GM19043 (cell line): Measurements from ENCODE around the gene PTPRD.

ENCODE experiments used
- ATAC-seq: cut with Tn5 transposase; IDR thresholded peaks from one replicate; pipeline ENCODE4 v1.9.1; 2021; ENCODE audit warnings: low read depth; ENCODE audit not compliant: unreplicated experiment

The PTPRD gene

DNA sequence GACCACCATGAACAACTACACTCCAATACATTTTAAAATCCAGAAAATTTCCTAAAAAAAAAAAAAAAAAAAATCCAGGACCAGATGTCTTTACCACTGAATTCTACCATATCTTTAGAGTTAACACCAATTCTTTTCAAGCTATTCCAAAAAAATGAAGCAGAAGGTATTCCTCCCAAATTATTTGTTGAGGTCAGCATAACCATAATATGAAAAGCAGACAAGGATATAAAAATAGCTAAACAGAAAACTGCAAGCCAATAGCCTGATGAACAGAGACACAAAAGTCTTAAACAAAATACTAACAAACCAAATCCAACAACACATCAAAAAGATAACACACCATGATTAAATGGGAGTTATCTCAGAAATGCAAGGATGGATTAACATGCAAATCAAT, 695.4 kb downstream of the PTPRD start:
- ATAC-seq: no peak

DNA sequence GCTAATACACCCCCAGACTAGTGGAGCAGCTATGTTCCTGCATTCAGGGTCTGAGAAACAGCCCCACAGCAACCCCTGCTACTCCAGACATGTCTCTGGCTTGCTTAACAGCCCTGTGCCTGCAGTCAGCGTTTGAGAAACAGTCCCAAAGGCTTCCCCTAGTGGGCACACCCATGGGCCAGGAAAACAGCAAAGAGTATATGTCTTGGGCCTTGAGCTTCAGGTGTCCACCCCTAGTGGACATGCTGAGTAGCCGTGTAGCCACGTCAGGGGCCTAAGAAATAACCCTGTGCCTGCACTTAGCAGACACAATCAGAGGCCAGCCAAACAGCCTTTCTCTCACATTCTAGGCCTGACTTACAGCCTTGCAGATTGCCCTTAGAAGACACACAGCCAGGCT, 698.6 kb downstream of the PTPRD start:
- no peak for ATAC-seq

DNA sequence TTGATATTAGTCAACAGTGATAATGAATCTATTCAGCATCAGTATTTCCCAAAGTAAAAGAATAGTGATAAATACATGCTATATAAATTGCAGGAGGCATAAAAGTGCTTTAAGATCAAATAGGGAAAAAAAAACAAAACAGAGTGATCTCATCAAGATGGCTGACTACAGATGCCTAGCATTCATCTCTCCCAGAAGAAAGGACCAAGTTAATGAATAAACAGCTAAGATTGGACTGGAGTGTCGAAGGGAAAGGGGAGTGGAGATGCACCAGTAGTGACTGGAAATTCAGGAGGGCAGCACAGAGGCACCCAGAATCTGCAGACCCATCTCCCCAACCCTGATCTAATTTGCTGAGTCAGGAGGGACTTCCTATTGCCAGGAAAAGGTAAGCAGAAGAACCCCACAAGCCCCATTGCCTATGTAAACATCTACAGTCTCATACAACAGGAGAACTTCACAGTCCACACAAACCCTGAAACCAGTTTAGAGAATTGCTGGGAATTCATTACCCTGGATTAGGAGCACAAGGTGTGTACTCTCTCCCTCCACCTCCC, 699.4 kb downstream of the PTPRD start:
- no peak for ATAC-seq

DNA sequence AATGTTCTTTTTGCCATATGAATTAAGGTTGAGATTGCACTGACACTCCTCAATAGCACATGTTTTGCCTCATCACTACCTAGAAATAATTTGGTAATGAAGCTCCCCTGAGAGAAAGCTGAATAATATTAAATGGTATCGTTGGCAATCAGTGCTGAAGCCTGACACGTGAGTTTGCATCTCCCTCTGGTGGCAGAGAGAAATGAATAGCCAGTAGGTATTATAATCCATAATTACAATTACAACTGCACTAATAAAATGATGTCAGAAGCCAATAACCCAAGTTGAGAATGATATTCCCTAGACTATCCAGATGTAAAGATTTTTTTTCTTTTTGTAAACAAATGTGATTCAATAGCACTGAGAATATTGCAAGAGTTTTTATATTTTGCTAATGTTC, 700.3 kb downstream of the PTPRD start:
- peak; percentile 57 for ATAC-seq

DNA sequence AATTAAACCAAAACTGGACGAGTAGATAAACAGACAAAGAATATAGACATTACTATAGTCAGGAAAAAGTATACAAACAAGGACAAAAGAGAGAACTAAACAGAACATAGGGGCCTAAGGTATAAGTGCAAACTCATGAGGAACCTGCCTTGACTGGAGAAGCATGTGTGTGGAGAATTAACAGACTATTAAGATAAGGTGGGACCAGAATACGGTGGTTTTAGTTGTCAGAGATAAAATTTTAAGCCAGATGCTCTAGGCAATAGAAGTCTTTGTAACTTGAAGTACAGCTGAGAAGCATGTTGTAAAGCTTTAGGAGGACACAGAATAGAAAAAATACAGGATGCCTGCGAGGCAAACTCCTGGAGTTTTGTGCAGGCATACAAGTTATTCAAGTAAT, 707.1 kb downstream of the PTPRD start:
- no peak for ATAC-seq

DNA sequence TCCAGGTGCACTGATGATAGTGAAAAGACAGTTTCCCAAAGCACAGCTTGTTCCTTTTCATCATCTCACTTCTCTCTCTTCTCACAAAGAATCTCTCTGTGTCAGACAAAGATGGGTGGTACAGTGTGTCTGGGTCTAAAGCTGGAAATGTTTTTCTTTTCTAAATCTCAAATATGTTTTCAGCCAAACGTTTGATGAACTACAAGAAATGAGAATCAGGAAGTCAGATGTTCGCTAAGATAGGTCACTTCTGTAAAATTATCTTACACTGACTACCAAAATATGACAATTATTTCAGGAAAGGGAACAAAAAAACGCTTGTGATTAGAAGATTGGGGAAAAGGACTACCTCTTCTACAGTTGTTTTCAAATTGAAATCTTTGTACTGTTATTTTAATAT, 708.8 kb downstream of the PTPRD start:
- ATAC-seq: no peak

DNA sequence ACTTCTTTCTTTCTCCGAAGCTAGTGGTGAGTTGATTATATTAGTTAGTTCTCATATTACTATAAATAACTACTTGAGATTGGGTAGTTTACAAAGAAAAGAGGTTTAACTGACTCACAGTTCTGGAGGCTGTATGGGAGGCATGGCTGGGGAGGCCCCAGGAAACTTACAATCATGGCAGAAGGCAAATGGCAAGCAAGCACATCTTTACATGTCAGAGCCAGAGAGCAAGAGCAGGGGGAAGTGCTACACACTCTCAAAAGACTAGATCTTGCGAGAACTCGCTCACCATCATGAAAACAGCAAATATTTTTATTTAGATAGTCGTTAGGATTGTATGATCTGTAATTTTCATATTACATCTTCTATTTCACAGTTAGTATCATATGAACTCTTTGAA, 711.2 kb downstream of the PTPRD start:
- ATAC-seq: no peak

DNA sequence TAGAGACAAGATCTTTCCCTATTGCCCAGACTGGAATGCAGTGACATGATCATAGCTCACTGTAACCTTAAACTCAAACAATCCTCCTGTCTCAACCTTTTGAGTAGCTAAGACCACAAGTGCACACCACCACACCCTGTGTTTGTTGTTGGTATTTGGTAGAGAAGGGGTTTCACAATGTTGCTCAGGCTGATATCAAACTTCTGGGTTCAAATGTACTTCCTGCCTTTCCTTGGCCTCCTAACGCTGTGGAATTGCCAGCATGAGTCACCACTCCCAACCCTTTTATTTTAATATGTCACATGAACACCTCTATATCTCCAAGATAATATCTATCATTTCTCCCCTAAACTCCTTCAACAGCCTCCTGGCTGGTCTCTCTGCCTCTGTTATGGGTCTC, 719.0 kb downstream of the PTPRD start:
- ATAC-seq: no peak

DNA sequence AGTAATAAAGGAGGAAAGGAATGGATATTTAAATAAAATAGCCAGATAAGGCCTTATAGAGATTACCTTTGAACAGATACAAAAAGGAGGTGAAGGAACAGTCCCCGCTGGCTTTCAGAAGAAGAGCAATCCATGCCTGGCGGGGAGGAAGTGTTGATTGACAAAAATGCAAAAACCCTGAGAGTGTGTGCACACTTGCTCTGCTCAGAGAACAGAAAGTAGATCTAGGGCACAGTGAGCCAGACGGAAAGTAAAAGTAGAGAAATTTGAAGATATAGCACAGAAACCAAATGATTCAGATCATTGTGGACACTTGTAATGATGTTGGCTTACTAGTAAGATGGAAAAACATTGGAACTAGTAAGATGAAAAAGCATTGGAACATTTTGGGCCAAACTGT, 720.6 kb downstream of the PTPRD start:
- ATAC-seq: no peak

DNA sequence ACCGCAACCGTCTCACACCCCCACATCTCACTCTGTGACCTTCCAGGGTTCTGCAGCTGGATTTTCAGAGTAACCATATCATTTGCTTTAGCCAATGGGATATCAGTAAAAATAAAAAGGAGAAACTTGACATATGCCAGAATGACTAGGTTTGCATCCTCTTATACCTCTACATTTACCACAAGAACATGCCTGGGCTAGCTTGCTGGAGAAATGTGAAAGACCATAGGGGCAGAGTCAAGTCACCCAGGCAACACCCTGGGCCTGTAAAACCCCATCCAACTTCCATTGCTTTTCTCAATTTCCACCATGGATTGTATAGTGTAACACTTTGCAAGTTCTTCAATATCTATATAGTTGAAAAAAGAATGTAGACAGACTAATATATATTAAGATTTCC, 731.1 kb downstream of the PTPRD start:
- ATAC-seq: no peak

DNA sequence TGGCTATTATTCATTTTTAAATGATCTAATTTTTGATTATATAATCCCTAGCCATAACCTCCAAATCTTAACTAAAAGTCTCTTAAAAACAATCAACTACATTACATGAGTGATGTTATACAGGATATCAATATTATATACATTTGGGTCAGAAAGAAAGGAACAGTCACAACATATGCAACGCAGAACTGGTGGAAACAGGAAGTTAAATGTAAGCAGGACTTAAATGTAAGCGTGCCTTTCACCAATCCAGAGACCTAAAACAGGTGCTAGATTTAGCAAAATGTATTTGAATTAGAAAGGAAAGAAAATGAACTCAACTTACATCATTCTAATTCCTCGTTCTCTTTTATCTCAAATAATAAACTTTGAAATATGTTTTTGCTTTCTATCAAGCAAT, 738.5 kb downstream of the PTPRD start:
- no peak for ATAC-seq

DNA sequence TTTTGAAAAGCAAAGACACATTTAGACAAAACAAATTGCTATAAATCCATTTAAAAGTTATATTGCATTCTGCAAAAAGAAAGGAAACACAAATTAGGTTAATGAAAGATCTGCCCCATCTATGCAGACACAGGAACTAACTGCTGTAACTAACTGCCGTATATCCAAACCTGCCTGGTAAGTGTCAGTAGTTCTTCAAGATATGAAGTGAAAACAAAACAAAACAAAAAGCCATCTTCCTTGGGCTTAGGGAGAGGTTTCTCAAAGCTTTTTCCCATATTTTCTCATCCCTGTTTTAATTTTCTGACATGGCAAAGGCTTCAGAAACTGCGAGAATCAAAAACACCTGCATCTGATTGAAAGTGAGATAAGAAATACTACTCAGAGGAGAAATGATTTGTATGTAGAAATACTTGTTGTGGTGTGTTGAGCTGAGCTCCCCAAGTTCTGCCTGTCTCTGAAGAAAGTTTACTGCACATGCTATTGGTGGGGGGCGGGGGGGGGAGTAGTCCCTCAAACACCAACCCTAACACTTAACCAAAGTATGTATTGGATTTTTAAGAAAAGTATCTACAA, 750.5 kb downstream of the PTPRD start:
- no peak for ATAC-seq

DNA sequence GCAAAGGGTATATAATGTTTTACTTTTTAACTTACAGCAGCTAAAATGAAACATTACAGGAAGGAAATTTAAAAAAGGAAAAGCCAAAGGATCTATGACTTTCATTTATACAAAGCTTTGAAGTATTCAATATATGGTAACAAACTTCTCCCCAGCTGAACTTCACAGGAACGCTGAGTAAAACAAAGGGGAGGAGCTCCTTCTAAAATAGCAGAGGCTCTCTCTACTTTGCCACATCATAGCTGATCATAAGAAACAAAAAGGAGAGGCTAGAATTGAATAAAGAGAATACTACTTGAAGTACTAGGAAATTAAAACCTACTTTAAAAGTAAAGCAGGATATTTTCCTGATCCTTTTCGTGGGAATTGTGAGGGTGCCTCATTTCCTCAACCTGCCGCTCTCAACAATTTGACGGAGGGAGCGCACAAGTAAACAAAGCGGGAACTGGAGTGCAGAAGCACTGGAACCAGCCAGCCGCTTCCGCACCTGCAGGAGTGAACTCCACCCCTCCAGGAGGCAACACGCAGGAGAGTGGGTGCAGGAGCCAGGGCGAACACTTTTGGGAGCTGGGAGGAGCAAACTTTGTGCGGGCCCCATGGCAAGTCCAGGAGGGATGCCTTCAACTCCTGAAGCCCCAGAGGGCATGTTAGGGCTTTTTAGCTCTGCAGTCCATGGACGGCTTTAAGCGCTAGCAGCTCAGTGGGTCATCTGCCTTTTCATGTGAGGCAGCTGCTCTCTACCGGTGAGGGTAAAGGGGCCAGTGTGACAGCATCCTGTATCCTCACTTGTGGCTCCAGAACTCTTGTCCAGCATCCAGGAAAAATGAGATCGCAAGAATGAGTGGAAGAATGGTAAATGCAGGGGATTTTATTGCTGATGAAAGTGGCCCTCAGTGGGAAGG, 757.4 kb downstream of the PTPRD start:
- no peak for ATAC-seq

DNA sequence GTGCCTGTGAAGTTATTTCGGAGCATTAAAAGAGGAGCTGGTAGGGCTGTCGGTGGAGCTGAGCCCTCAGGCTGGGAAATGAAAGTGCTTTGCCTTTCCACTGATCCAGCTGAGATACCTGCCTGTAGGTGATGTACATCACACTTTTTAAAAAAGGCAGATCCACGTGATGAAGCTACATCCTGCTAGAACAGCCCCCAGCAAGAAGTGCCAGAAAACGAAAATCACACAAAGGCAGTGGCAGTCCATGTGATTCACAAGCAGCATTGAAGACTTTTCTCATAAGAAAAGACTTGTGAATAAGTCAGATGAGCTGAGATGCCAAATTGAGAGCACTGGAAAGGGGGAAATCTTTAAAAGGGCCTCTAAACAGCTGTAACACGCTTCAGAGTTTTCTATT, 765.1 kb downstream of the PTPRD start:
- ATAC-seq: no peak

DNA sequence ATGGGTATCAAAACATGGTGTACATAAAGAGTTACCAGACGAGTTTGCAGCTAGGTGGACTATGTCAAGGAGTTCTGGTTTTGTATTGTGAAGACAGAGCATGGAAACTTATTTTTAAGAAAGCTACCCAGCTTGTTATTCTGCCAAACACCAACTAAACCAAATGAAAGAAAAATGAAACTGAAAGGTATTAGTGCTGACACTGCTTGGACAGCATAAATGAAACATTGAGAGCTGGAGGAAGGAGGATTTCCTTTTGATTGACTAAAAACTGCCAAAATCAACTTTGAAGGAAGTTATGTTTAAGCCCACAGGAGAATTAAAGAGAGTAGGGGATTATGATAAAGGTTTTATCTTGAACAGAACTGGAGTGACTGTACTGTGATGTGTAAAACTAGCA, 766.2 kb downstream of the PTPRD start:
- peak; percentile 84 for ATAC-seq

DNA sequence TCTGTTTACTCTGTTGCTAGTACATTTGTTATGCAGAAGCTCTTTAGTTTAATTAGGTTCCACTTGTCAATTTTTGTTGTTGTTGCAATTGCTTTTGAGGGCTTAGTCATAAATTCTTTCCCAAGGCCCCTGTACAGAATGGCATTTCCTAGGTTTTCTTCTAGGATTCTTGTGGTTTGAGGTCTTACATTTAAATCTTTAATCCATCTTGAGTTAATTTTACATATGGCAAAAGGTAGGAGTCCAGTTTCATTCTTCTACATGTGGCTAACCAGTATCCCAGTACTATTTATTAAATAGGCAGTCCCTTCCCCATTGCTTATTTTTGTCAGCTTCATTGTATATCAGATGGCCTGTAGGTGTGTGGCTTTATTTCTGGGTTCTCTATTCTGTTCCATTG, 792.4 kb downstream of the PTPRD start:
- no peak for ATAC-seq

DNA sequence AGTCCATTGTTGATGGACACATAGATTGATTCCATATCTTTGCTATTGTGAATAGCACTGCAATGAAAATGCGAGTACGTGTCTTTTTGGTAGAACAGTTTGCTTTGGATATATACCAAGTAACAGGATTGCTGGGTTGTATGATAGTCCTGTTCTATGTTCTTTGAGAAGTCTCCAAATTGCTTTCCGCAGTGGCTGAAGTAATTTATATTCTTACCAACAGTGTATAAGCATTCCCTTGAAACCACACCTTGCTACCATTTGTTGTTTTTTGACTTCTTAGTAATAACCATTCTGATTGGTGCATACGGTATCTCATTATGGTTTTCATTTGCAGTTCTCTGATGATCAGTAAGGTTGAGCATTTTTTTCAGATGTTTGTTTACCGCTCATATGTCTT, 792.9 kb downstream of the PTPRD start:
- no peak for ATAC-seq

DNA sequence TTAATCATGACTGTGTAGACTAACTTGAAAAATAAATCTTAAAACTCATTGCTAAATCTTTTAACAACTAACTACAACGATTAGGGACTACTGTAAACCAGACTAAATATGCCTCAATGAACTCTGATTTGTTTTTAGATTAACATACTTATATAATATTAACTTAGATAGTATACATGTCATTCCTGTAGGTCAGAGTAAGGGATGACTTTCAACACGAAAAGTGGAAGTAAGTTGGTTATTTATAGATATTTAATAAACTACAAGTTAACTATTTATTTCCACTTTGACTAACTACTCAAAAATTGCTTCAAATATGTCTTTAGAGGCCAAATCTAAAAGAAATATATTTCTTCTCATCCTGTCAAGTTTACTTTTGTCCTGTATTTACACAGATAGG, 795.6 kb downstream of the PTPRD start:
- peak; percentile 45 for ATAC-seq

DNA sequence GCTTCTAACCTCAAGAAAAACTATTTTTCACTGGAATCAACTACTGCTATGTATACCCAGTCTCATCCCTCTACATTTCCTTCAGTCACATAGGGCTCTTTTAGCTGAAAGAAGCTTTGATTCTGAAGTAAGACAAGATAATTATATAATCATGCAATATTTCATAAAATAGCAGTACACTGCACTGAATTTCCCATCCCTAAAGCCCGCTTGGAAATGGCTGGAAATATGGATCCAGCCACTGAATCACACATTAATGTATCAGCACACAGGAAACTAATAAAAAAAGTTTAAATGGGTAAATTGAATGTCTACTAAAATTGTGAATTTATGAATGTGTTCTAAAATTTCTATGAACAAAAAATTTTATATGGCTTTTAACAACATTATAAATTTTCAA, 808.7 kb downstream of the PTPRD start:
- ATAC-seq: no peak

DNA sequence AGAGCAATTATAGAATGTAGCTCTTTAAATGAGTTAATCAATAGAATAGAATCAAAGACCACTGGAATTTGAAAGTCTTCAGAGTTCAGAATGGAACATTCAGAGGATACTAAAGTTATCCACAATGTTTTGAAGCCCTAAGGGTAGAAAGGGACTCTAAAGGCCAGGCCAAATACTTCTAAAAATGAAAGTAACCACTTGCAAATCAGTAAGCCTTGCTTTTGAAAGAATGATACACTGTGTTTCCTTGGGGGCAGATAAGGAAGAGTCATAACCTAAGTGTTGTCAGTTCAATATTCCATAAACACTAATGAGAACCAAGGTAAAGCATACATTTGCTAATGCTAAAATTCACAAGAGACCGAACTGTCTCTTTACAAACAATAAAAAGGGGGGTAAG, 813.5 kb downstream of the PTPRD start:
- ATAC-seq: peak; percentile 52

DNA sequence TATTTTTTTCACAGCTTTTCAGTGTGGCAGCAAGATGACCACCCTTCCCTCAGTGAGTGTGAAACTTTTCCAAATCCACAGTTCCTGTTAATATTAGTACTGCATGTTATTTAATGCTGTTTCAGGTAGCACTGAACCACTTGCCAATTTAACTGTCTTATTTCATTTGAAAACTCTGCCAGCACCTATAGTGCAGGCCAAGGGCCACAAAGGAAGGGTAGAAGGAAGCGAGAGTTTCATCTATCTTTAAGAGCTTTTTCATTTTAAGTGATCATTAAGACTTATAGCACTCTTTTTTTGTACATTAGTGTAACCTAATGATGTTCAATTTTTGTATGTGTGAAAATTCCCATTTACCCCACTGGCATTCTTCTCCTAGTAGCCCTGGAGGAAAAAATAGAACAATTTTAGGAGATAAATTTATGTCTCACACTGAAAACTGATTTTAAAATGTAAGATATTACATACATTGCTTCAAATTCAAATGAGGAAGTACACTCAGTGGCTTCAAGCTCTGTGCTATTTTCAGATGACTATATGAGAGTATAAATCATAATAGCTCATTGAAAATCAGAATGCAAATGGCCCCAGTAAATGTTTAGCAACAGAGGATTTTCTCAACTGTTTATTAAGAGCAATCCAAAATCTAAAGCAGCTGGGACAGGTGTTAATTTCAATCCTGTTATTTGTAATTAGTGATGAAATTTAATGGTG, 820.5 kb downstream of the PTPRD start:
- ATAC-seq: peak; percentile 68
